Liver (tissue), 9 donors: Measurements from ENCODE around the gene CCDC32. TPM values are rescaled to one million over a fixed set of nuclear protein-coding genes. Genes with fewer than 3 reads are reported as not detected.

Experiments used
- DNase-seq: peaks from one replicate; pipeline ENCODE4 v3.0.0-alpha.2; 2017; ENCODE audit warnings: low spot score
- H3K27ac ChIP-seq, 2 donors: one replicate each; pipeline ENCODE4 v1.7.0; 2013; ENCODE audit warnings: inconsistent platforms in 2 of 2, low read length in 2 of 2, control low read depth in 1 of 2, low read depth in 1 of 2, mild to moderate bottlenecking in 1 of 2
- H3K27me3 ChIP-seq, 4 donors: one replicate each; pipeline versions ENCODE4 v1.6.1 to v1.7.0; 2013; ENCODE audit warnings: low read length in 3 of 4, inconsistent platforms in 1 of 4, mild to moderate bottlenecking in 1 of 4, moderate library complexity in 1 of 4; ENCODE audit not compliant: control insufficient read depth in 4 of 4, insufficient read depth in 4 of 4
- H3K36me3 ChIP-seq, 4 donors: one replicate each; pipeline versions ENCODE4 v1.6.1 to v1.7.0; 2013; ENCODE audit warnings: low read length in 3 of 4, mild to moderate bottlenecking in 3 of 4, low read depth in 1 of 4, moderate library complexity in 1 of 4; ENCODE audit not compliant: control insufficient read depth in 4 of 4, insufficient read depth in 3 of 4
- H3K4me1 ChIP-seq, 4 donors: one replicate each; pipeline versions ENCODE4 v1.6.1 to v1.7.0; 2013; ENCODE audit warnings: low read length in 3 of 4, mild to moderate bottlenecking in 3 of 4, moderate library complexity in 1 of 4; ENCODE audit not compliant: control insufficient read depth in 4 of 4, insufficient read depth in 4 of 4
- H3K4me3 ChIP-seq, 3 donors: one replicate each; pipeline versions ENCODE4 v1.6.1 to v1.7.0; 2013; ENCODE audit warnings: low read length in 3 of 3, control low read depth in 1 of 3, low read depth in 1 of 3, mild to moderate bottlenecking in 1 of 3
- H3K9ac ChIP-seq, 2 donors: one replicate each; pipeline ENCODE4 v1.7.0; 2013; ENCODE audit warnings: low read length in 2 of 2, mild to moderate bottlenecking in 2 of 2, moderate library complexity in 2 of 2, control low read depth in 1 of 2, low read depth in 1 of 2
- H3K9me3 ChIP-seq, 4 donors: one replicate each; pipeline versions ENCODE4 v1.6.1 to v1.7.0; 2013; ENCODE audit warnings: low read length in 3 of 4; ENCODE audit not compliant: control insufficient read depth in 4 of 4
- ATF3 ChIP-seq: IDR thresholded peaks from 2 replicates; pipeline ENCODE4 v1.6.1; 2016; ENCODE audit warnings: antibody characterized with exemption
- CTCF ChIP-seq: fragments of 150-350 bp; IDR thresholded peaks from 2 replicates; pipeline ENCODE4 v1.5.1; 2017; ENCODE audit warnings: improper control_type of control experiment, low read depth, low read length; ENCODE audit not compliant: missing input control
- EGR1 ChIP-seq, 2 donors: IDR thresholded peaks; 2 replicates each; pipeline ENCODE4 v1.6.1; 2016 to 2018; ENCODE audit warnings: antibody characterized with exemption in 2 of 2, low read depth in 2 of 2
- FOXA1 ChIP-seq: IDR thresholded peaks from 2 replicates; pipeline ENCODE4 v1.6.1; 2016; ENCODE audit warnings: antibody characterized with exemption
- FOXA2 ChIP-seq: IDR thresholded peaks from 2 replicates; pipeline ENCODE4 v1.6.1; 2016; ENCODE audit warnings: antibody characterized with exemption
- GABPA ChIP-seq, 2 donors: IDR thresholded peaks in 1 of 2; conservative IDR thresholded peaks in 1 of 2; 2 replicates each; pipeline ENCODE4 v1.6.1; 2016; ENCODE audit warnings: antibody characterized with exemption in 2 of 2, mild to moderate bottlenecking in 1 of 2, moderate library complexity in 1 of 2
- HNF4A ChIP-seq, 2 donors: conservative IDR thresholded peaks; 2 replicates each; pipeline ENCODE4 v1.6.1; 2016; ENCODE audit warnings: antibody characterized with exemption in 2 of 2, mild to moderate bottlenecking in 2 of 2
- HNF4G ChIP-seq: IDR thresholded peaks from 2 replicates; pipeline ENCODE4 v1.6.1; 2016; ENCODE audit warnings: antibody characterized with exemption
- JUND ChIP-seq, 2 donors: IDR thresholded peaks; 2 replicates each; pipeline ENCODE4 v1.6.1; 2016; ENCODE audit warnings: antibody characterized with exemption in 2 of 2
- MAX ChIP-seq: IDR thresholded peaks from 2 replicates; pipeline ENCODE4 v1.6.1; 2016; ENCODE audit warnings: antibody characterized with exemption
- NR2F2 ChIP-seq: IDR thresholded peaks from 2 replicates; pipeline ENCODE4 v1.6.1; 2016; ENCODE audit warnings: antibody characterized with exemption
- RAD21 ChIP-seq, 2 donors: IDR thresholded peaks; 2 replicates each; pipeline ENCODE4 v1.6.1; 2016; ENCODE audit warnings: antibody characterized with exemption in 2 of 2, mild to moderate bottlenecking in 2 of 2
- RXRA ChIP-seq, 2 donors: IDR thresholded peaks; 2 replicates each; pipeline ENCODE4 v1.6.1; 2017 to 2018; ENCODE audit warnings: antibody characterized with exemption in 2 of 2, mild to moderate bottlenecking in 1 of 2
- SP1 ChIP-seq: IDR thresholded peaks from 2 replicates; pipeline ENCODE4 v1.6.1; 2018; ENCODE audit warnings: antibody characterized with exemption, mild to moderate bottlenecking
- TAF1 ChIP-seq: conservative IDR thresholded peaks from 2 replicates; pipeline ENCODE4 v1.6.1; 2016; ENCODE audit warnings: antibody characterized with exemption, mild to moderate bottlenecking
- YY1 ChIP-seq: IDR thresholded peaks from 2 replicates; pipeline ENCODE4 v1.6.1; 2016; ENCODE audit warnings: antibody characterized with exemption, mild to moderate bottlenecking
- ZBTB33 ChIP-seq: IDR thresholded peaks from 2 replicates; pipeline ENCODE4 v1.6.1; 2016; ENCODE audit warnings: antibody characterized with exemption
- WGBS: extraction: QIAGEN DNeasy Blood & Tissue Kit; methylation state at CpG from one replicate; pipeline ENCODE4 v1.1.7; 2013; 5-methylcytosine and 5-hydroxymethylcytosine counted together
- polyA plus RNA-seq, 2 donors: library from polyadenylated mRNA; stranded (reverse) in 1 of 2; unstranded in 1 of 2; fragments of 200-250 nt in 1 of 2; fragments of >200 nt in 1 of 2; fragmentation: Nextera tagmentation in 1 of 2; extraction: Ambion mirVana in 1 of 2; gene quantifications; one replicate each; pipeline versions ENCODE4 v1.2.1 to v1.2.3, GENCODE V29; 2013 to 2015
- total RNA-seq, 2 donors: library from RNA; depleted of rRNA; stranded (reverse); fragments of >200 nt; gene quantifications; one replicate each; pipeline ENCODE4 v1.2.3, GENCODE V29; 2014
- TF ChIP-seq, protein P1 (sequence below): IDR thresholded peaks from 2 replicates; pipeline ENCODE4 v1.6.1; 2016; ENCODE audit warnings: antibody characterized with exemption, mild to moderate bottlenecking
- donor health status: healthy.
- donor health status: healthy.
- donor health status: healthy.
- donor health status: healthy.
- donor health status: healthy.

Gene CCDC32
- total and polyA plus RNA-seq, 4 donors, result 7.9 to 13.5 (median 8.9) TPM

- peaks cover 0 to 13% (median 9%) of the 10 kb centered on the region in 4 donors for H3K4me1 ChIP-seq
- H3K36me3 ChIP-seq, result no peaks in the 10 kb centered on the region
- DNase-seq, result peak; percentile 97
- peak within 1 kb of the TSS; percentile 76 to 78 (median 77) for H3K4me3 ChIP-seq
- H3K27ac ChIP-seq, result peak within 1 kb of the TSS; percentile 81 to 87
- 2% methylated on average over 41 of the region's 41 CpGs for WGBS
- H3K9me3 ChIP-seq, result no peaks in the 10 kb centered on the region
- peak within 1 kb of the TSS; percentile 4 to 89 for H3K9ac ChIP-seq
- no peaks in the 10 kb centered on the region for H3K27me3 ChIP-seq
- TF ChIP-seq YY1 (peak; percentile 100), EGR1 (IDR thresholded peaks at IDR 0.05; ENCODE audit: low read depth in 2 of 2) (no peak), FOXA1 (peak; percentile 53), RAD21 (IDR thresholded peaks at IDR 0.05) (peak in 1 of 2 donors; percentile 31), HNF4G (peak; percentile 93), JUND (IDR thresholded peaks at IDR 0.05) (peak; percentile 80 to 82), MAX (no peak), ATF3 (peak; percentile 100), HNF4A (conservative IDR thresholded peaks at IDR 0.05) (peak; percentile 93), NR2F2 (peak; percentile 52), CTCF (no peak), RXRA (IDR thresholded peaks at IDR 0.05) (peak; percentile 28 to 56), SP1 (peak; percentile 62), TAF1 (no peak), ZBTB33 (peak; percentile 48), FOXA2 (peak; percentile 15), GABPA (IDR thresholded peaks at IDR 0.05 in 1 of 2, conservative IDR thresholded peaks at IDR 0.05 in 1 of 2) (peak; percentile 31 to 32)
- TF ChIP-seq, protein P1, sequence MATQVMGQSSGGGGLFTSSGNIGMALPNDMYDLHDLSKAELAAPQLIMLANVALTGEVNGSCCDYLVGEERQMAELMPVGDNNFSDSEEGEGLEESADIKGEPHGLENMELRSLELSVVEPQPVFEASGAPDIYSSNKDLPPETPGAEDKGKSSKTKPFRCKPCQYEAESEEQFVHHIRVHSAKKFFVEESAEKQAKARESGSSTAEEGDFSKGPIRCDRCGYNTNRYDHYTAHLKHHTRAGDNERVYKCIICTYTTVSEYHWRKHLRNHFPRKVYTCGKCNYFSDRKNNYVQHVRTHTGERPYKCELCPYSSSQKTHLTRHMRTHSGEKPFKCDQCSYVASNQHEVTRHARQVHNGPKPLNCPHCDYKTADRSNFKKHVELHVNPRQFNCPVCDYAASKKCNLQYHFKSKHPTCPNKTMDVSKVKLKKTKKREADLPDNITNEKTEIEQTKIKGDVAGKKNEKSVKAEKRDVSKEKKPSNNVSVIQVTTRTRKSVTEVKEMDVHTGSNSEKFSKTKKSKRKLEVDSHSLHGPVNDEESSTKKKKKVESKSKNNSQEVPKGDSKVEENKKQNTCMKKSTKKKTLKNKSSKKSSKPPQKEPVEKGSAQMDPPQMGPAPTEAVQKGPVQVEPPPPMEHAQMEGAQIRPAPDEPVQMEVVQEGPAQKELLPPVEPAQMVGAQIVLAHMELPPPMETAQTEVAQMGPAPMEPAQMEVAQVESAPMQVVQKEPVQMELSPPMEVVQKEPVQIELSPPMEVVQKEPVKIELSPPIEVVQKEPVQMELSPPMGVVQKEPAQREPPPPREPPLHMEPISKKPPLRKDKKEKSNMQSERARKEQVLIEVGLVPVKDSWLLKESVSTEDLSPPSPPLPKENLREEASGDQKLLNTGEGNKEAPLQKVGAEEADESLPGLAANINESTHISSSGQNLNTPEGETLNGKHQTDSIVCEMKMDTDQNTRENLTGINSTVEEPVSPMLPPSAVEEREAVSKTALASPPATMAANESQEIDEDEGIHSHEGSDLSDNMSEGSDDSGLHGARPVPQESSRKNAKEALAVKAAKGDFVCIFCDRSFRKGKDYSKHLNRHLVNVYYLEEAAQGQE, result peak; percentile 61
Measured at GRCh38 chr15:40593588-40594428, 29.0 kb upstream of the CCDC32 start, which contains the start of gene KNL1. KNL1 (plus strand) TSS chr15:40594249; CDS start chr15:40602932, 8,683 bp downstream.
